ENCODE results near the gene SEM1.

GRCh38 chr7:96665689-96666088, 44.0 kb downstream of the SEM1 start:
- no peak for TF ChIP-seq JUN (IDR thresholded peaks at IDR 0.05; ENCODE audit: borderline replicate concordance, insufficient read depth, insufficient read length, low read depth)
- TF ChIP-seq CTCF (IDR thresholded peaks at IDR 0.05; ENCODE audit: extremely low read depth in 1 of 2, insufficient read depth in 1 of 2, low read depth in 1 of 2, low read length in 2 of 2), result no peak
- TF ChIP-seq POLR2AphosphoS5 (IDR thresholded peaks at IDR 0.05; ENCODE audit: insufficient read depth, low read depth, low read length), result no peak
- TF ChIP-seq POLR2A (IDR thresholded peaks at IDR 0.05; ENCODE audit: low read depth, low read length), result no peak
- TF ChIP-seq, protein P1, sequence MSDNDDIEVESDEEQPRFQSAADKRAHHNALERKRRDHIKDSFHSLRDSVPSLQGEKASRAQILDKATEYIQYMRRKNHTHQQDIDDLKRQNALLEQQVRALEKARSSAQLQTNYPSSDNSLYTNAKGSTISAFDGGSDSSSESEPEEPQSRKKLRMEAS (IDR thresholded peaks at IDR 0.05; ENCODE audit: insufficient read depth, insufficient read length), result no peak
- TF ChIP-seq GATA2 (IDR thresholded peaks at IDR 0.05; ENCODE audit: insufficient read depth, insufficient read length, low read depth, low read length), result no peak
- TF ChIP-seq EZH2 (IDR thresholded peaks at IDR 0.05; ENCODE audit: borderline replicate concordance, low read depth, low read length, severe bottlenecking), result no peak
- TF ChIP-seq MYC (IDR thresholded peaks at IDR 0.05; ENCODE audit: low read depth, low read length), result no peak
